ENCODE results near the gene KAT5.
"Not testable (repeated sequence)": the region's sequence is repeated elsewhere in the genome, so short reads cannot be mapped to it uniquely, and the experiment has no call there.

KAT5 gene

DNA sequence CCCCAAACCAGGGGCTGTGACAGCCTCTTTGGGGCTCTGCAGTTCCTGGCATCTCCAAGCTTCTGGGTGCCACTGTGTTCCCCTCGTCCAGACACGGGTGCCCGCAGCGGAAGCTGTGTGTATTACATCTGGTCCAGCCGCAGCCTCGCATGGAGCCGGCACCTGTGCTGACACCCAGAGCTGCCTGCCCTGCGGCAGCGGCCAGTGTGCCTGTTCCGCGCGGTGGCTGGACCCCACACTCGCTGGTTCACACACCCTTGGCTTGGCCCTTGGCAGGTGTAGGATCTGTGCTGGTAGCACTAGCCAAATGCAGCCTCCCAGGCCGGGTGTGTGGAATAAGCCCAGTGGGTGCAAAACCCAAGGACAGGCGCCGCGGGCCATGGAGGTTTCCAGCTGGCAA lies 33.0 kb downstream of the KAT5 start:
- no peak for DNase-seq

DNA sequence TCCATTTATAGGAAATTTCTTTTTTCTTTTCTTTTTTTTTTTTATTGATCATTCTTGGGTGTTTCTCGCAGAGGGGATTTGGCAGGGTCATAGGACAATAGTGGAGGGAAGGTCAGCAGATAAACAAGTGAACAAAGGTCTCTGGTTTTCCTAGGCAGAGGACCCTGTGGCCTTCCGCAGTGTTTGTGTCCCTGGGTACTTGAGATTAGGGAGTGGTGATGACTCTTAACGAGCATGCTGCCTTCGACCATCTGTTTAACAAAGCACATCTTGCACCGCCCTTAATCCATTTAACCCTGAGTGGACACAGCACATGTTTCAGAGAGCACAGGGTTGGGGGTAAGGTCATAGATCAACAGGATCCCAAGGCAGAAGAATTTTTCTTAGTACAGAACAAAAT lies 50.1 kb downstream of the KAT5 start:
- DNase-seq: not testable (repeated sequence)

- DNase-seq: not testable (repeated sequence)
Measured at GRCh38 chr11:65762816-65763215, 50.8 kb downstream of the KAT5 start.

DNA sequence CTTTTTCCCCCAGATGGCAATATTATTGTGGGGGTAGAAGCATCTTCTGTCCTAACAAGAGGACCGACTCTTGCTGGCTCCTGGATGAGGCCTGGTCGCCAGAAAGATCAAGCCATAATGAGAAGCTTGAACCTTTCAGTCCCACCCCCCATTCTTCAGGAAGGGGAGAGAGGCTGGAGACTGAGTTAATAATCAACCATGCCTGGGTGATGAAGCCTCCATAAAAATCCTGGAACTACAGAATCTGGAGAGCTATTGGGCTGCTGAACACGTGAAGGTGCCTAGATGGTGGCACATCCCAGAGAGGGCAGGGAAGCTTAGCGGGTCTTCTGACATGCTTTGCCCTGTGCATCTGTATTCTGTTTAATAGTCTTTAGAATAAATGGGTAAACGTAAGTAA lies 52.4 kb downstream of the KAT5 start:
- DNase-seq: no peak

DNA sequence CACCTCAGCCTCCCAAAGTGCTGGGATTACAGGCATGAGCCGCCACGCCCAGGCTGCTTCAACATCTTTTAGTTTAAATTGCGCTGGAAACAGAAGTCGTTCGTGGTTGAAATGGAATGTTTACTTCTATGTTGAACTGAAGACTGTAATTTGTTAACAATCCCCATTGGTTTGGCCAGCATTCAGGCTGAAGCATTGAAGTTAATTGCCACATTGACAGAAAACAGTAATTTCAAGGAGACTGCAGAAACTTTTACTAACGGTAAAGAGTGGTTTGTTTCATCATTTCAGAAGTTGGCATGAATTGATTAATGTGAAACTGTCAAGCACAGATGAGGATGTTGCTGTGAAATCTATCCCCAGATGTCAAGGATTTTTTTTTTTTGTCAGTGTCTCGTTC lies 54.5 kb downstream of the KAT5 start:
- DNase-seq: no peak

GRCh38 chr11:65767406-65767805 lies 55.4 kb downstream of the KAT5 start:
- no peak for DNase-seq

- not testable (repeated sequence) for DNase-seq
Measured at GRCh38 chr11:65767806-65768205, 55.8 kb downstream of the KAT5 start.

Data from NCI-H2081 treated with DMSO at 0.1 percent for 48 hours (cell line).